ENCODE results near the gene G6PC3. TPM values are rescaled to one million over a fixed set of nuclear protein-coding genes. Genes with fewer than 3 reads are reported as not detected.
A peak's percentile ranks its signal among the peaks of the same experiment; 100 is the strongest.

G6PC3 gene
- total and polyA plus RNA-seq, 9 donors = 14.4 to 56.7 (median 37.1) TPM

DNA sequence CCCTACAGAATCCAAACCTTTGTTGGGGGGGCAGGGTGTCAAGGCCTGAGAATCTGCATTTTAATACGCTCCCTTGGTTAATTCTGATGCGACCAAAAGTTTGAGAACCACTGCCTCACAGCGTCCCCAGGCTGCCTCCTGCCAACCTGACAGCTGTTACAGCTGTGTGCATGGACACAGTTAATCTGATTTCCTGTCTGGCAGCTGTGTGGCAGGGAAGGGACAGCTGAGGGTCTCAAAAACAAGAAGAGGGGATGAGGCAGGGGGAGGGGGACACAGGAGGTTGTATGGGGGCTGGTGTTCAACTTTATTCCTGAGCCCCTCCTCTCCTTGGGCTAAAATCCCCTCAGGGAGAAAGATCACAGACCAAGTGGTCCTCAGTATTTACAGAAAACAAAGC is 35.4 kb downstream of the G6PC3 start:
- 37 to 82% (median 52%) methylated on average over 3 of the region's 3 CpGs for WGBS, 3 donors
- Histone ChIP-seq H3K36me3 (no peaks in the 10 kb centered on the region), H3K27ac (no peak overlapping the region), H3K27me3 (no peaks in the 10 kb centered on the region), H3K4me1 (ENCODE audit: insufficient read depth) (peaks cover 37% of the 10 kb centered on the region), H3K4me3 (no peak overlapping the region), H3K9me3 (no peaks in the 10 kb centered on the region)
- intact Hi-C loops (cut with DNase I) = loop anchor here in 2 of 4 donors (5.0 kb wide), 1 partner anchor 34 kb away; the partner anchor contains the start of gene G6PC3 (in 2 of the 2)
- no peak for DNase-seq
- TF ChIP-seq EP300 (IDR thresholded peaks at IDR 0.05) (no peak), CTCF (IDR thresholded peaks at IDR 0.05) (no peak), POLR2A (IDR thresholded peaks at IDR 0.05) (no peak)

- Histone ChIP-seq H3K9me3 (no peaks in the 10 kb centered on the region), H3K4me1 (ENCODE audit: insufficient read depth) (peaks cover 42% of the 10 kb centered on the region), H3K27ac (no peak overlapping the region), H3K27me3 (no peaks in the 10 kb centered on the region), H3K36me3 (no peaks in the 10 kb centered on the region), H3K4me3 (no peak overlapping the region)
- intact Hi-C loops (cut with DNase I) = loop anchor here in 2 of 4 donors (5.0 kb wide), 1 partner anchor 34 kb away; the partner anchor contains the start of gene G6PC3 (in 2 of the 2)
- no peak for TF ChIP-seq POLR2A (IDR thresholded peaks at IDR 0.05)
- no peak for TF ChIP-seq CTCF (IDR thresholded peaks at IDR 0.05)
- DNase-seq = no peak
- WGBS, 3 donors = 90 to 96% (median 96%) methylated on average over 4 of the region's 4 CpGs
Observed at GRCh38 chr17:44106801-44107200, 36.3 kb downstream of the G6PC3 start.

GRCh38 chr17:44108440-44109311 is 38.1 kb downstream of the G6PC3 start:
- H3K4me3 ChIP-seq = no peak overlapping the region
- peak; percentile 92 to 98 (median 96) for DNase-seq
- no peaks in the 10 kb centered on the region for H3K27me3 ChIP-seq
- TF ChIP-seq POLR2A (IDR thresholded peaks at IDR 0.05) (no peak), EP300 (IDR thresholded peaks at IDR 0.05) (peak; percentile 11)
- intact Hi-C loops (cut with DNase I) = loop anchor here in 2 of 4 donors (5.0 kb wide), 1 partner anchor 36 kb away; the partner anchor contains the start of gene G6PC3 (in 2 of the 2)
- WGBS, 3 donors = 18 to 22% (median 18%) methylated on average over 15 to 16 of the region's 16 CpGs
- H3K9me3 ChIP-seq = no peaks in the 10 kb centered on the region
- H3K36me3 ChIP-seq = no peaks in the 10 kb centered on the region
- peak overlapping the region; percentile 76 to 85 for H3K27ac ChIP-seq
- H3K4me1 ChIP-seq (ENCODE audit: insufficient read depth) = peaks cover 47% of the 10 kb centered on the region

GRCh38 chr17:44109312-44109630 is 38.7 kb downstream of the G6PC3 start:
- H3K36me3 ChIP-seq = no peaks in the 10 kb centered on the region
- H3K27ac ChIP-seq = peak overlapping the region; percentile 74 to 85
- TF ChIP-seq EP300 (IDR thresholded peaks at IDR 0.05) = no peak
- no peak for TF ChIP-seq POLR2A (IDR thresholded peaks at IDR 0.05)
- no peak for TF ChIP-seq CTCF (IDR thresholded peaks at IDR 0.05)
- H3K4me3 ChIP-seq = no peak overlapping the region
- DNase-seq = no peak
- intact Hi-C loops (cut with DNase I) = loop anchor here in 2 of 4 donors (5.0 kb wide), 1 partner anchor 37 kb away; the partner anchor contains the start of gene G6PC3 (in 2 of the 2)
- WGBS, 3 donors = 32 to 38% (median 37%) methylated on average over 4 of the region's 4 CpGs
- H3K4me1 ChIP-seq (ENCODE audit: insufficient read depth) = peaks cover 47% of the 10 kb centered on the region
- H3K27me3 ChIP-seq = no peaks in the 10 kb centered on the region
- H3K9me3 ChIP-seq = no peaks in the 10 kb centered on the region

All from ovary (tissue), 9 donors.